Astrocyte of the spinal cord (primary cell): ENCODE measurements around the gene DGCR2.

Experiments
- DNase-seq: peaks from one replicate; pipeline ENCODE4 v3.0.0; 2011; ENCODE audit warnings: low read depth, low spot score
- H3K4me3 ChIP-seq: 2 replicates; pipeline ENCODE4 v1.5.1; 2011; ENCODE audit warnings: low read depth, mild to moderate bottlenecking, low read length, moderate library complexity
- in situ Hi-C: cut with HindIII; loops from 2 replicates; pipeline ENCODE4 v1.10.0; 2017; ENCODE audit warnings: low sequenced_read_pairs
- TF ChIP-seq, protein P1 (sequence below): IDR thresholded peaks from 2 replicates; pipeline ENCODE4 v1.5.1; 2012; ENCODE audit warnings: low read depth, mild to moderate bottlenecking, low read length, inconsistent platforms

DGCR2 gene

DNA sequence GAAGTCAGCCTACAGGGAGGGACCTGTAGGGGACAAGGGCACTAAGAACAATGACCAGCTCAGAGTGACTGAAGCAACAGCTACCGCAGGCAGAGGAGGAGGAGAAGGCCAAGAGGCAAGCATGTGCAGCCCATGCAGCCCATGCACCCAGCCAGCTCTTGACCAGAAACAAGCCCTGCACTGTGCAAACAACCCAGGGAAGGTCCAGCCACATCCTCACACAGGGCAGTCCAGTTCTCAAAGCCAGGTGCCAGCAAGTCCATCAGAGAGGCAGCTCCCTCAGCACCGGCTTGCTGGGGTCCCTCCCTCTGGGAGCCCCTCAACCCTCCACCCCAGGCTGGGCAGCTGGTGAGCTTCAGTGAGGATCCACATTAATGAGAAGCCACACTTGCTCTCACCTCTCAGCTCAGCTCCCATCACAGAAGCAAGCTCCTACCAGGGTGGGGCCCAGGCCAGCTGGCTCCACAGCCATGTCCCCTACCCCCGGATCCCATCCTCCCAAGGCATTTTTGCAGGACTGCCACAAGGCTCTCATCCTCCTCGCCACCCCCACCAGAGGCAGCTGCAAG, 7.1 kb downstream of the DGCR2 start:
- no peak for DNase-seq
- no peak overlapping the region for H3K4me3 ChIP-seq
- TF ChIP-seq, protein P1, sequence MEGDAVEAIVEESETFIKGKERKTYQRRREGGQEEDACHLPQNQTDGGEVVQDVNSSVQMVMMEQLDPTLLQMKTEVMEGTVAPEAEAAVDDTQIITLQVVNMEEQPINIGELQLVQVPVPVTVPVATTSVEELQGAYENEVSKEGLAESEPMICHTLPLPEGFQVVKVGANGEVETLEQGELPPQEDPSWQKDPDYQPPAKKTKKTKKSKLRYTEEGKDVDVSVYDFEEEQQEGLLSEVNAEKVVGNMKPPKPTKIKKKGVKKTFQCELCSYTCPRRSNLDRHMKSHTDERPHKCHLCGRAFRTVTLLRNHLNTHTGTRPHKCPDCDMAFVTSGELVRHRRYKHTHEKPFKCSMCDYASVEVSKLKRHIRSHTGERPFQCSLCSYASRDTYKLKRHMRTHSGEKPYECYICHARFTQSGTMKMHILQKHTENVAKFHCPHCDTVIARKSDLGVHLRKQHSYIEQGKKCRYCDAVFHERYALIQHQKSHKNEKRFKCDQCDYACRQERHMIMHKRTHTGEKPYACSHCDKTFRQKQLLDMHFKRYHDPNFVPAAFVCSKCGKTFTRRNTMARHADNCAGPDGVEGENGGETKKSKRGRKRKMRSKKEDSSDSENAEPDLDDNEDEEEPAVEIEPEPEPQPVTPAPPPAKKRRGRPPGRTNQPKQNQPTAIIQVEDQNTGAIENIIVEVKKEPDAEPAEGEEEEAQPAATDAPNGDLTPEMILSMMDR, result no peak
- in situ Hi-C loops, result no loop called here

DNA sequence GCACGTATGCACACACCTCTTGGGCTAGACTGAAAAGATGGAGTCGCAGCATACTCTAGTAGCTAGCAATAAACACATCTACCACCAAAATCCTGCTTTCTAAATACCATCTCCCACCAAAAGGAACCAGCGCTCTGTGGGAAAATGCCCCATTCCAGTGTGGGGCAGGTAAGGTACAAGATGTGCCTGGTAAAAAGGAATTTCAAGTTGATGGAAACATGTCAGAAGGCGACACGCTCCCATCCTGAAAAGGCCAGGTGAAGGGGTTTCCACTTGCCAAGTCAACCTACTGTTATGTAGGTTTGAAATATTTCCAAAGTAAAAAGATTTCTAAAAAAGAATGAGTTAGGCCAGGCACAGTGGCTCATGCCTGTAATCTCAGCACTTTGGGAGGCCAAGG, 8.8 kb downstream of the DGCR2 start:
- in situ Hi-C loops, result no loop called here
- TF ChIP-seq, protein P1, result no peak
- DNase-seq, result no peak
- H3K4me3 ChIP-seq, result no peak overlapping the region

DNA sequence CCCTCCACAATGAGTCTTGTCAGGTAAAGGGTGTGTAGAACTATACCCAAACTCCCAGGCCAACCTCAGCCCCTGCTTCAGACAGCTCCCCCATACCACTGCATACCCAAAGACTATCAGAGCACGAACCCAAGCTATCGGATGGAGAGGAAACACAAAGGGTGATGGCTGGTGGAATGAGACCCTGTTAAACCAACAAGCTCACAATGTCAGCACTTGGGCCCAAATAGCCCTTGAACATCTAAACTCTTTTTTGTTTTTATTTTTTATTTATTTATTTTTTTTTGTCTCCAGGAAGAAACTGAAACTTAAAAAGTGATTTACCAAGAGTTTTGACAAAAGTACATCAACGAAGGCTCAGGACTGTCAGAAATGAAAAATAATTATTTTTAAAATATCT, 10.6 kb downstream of the DGCR2 start:
- no peak for DNase-seq
- no peak overlapping the region for H3K4me3 ChIP-seq
- TF ChIP-seq, protein P1, result no peak
- in situ Hi-C loops, result no loop called here

DNA sequence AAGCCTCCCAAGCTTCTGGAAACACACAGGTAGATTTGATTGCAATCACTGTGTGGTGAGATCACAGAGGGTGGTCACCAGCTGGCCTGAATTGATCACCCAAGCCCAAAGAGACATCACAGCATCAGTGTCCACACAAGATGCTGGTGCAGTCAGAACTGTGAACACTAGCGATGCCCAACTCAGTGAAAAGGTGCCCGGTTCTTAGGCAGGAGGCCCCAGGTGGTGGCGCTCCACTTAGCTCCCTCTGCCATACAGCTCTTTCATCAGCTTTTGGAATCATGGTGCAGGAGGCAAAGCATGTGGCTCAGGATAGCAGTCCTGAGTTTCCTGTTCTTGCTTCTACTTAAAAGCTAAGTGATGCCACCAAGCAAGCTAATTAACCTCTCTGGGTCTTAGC, 11.1 kb downstream of the DGCR2 start:
- in situ Hi-C loops, result no loop called here
- DNase-seq, result no peak
- H3K4me3 ChIP-seq, result no peak overlapping the region
- TF ChIP-seq, protein P1, result no peak

DNA sequence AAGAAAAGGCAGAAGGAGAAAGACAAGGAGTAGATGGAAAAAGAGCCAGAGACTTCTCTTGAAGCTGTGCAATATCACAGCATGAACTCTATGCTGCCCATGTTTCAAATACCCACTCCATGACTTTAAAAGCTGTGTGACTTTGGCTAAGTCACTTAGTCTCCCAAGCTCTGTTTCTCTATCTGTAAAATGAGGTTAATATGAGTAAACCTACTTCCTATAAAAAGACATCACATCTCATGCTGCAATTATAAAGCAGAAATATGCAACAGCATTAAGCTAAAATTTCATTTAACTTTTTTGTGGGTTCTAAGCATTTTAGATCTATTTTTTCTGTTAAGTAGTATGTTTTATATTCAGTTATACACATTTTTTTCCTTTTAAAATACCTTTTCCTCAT, 11.6 kb downstream of the DGCR2 start:
- no peak overlapping the region for H3K4me3 ChIP-seq
- TF ChIP-seq, protein P1, result no peak
- in situ Hi-C loops, result no loop called here
- no peak for DNase-seq

DNA sequence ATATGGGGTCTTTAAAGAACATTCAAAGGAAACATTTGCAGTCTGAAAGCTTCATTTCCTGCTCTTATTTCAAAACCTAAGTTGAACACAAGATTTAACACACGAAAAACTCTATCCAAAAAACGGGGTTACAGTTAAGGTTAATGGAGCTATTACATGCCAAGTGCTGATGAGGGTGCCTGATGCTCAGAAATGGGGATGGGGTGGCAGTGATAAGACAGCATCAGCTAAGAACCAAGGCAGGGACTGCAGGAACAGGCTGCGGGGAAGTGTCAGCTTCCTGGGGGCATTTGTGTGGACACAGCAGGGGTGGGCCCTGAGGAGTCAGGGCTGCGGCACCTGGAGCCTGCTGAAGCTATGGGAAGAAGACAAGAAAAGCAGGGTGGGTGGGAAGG, 12.2 kb downstream of the DGCR2 start:
- no peak for DNase-seq
- TF ChIP-seq, protein P1, result no peak
- H3K4me3 ChIP-seq, result no peak overlapping the region
- in situ Hi-C loops, result no loop called here
